GM12878 (cell line): ENCODE results near the gene HSF5. TPM values are rescaled to one million over a fixed set of nuclear protein-coding genes. Genes with fewer than 3 reads are reported as not detected.

Source experiments
- ATAC-seq: fragments of 200-7000 bp; cut with Tn5 transposase; 3 replicates; pipeline ENCODE4 v1.9.1; 2020; ENCODE audit warnings: mild to moderate bottlenecking, moderate library complexity
- BruUV-seq: library from RNA; stranded (reverse); fragments of 400-500 nt; replicated peaks from 2 replicates; lab custom pipeline; 2021; lab: Mats Ljungman, UMichigan
- CTCF ChIA-PET: fragments of 300-600 bp; sonication (Branson Sonifier 250); formaldehyde crosslinking; extraction: SDS; loops from one replicate; lab custom pipeline; 2021; ENCODE audit warnings: inconsistent platforms; lab: Yijun Ruan, JAX
- POLR2A ChIA-PET: fragments of 350-600 bp; formaldehyde crosslinking; extraction: SDS; loops from one replicate; lab custom pipeline; 2021; ENCODE audit warnings: inconsistent platforms; lab: Charles Lee
- RAD21 ChIA-PET: fragments of 300-600 bp; sonication (Branson Sonifier 250); formaldehyde crosslinking; loops from one replicate; lab custom pipeline; 2023; ENCODE audit warnings: antibody characterized with exemption; ENCODE audit not compliant: unreplicated experiment; lab: Charles Lee
- SMC1A ChIA-PET: fragments of 300-600 bp; sonication (Branson Sonifier 250); formaldehyde crosslinking; loops from one replicate; lab custom pipeline; 2023; ENCODE audit not compliant: unreplicated experiment, uncharacterized antibody; lab: Charles Lee
- DNase-seq: peaks from one replicate; pipeline ENCODE4 v3.0.0-alpha.2; 2011; ENCODE audit warnings: low read depth, low spot score
- FAIRE-seq: peaks from 3 replicates; lab custom pipeline; 2011; peaks lifted over from hg19 to GRCh38; lab: Jason Lieb, UNC
- H2AFZ ChIP-seq: 2 replicates; pipeline ENCODE4 v1.6.0; 2011; ENCODE audit warnings: low read depth, low read length, control low read depth; ENCODE audit not compliant: control insufficient read depth
- H3K27ac ChIP-seq: 2 replicates; pipeline ENCODE4 v1.5.1; 2011; ENCODE audit warnings: control low read depth; ENCODE audit not compliant: control insufficient read depth, insufficient read depth
- H3K27me3 ChIP-seq, 2 experiments: replicated peaks in 1 of 2; 2 replicates each; pipeline versions ENCODE4 v1.6.0 to v1.6.1; 2011; ENCODE audit warnings: low read length in 1 of 2; ENCODE audit not compliant: control insufficient read depth in 2 of 2, insufficient read depth in 2 of 2
- H3K36me3 ChIP-seq, 2 experiments: 2 replicates each; pipeline ENCODE4 v1.5.1; 2011; ENCODE audit warnings: low read length in 1 of 2; ENCODE audit not compliant: control insufficient read depth in 2 of 2, insufficient read depth in 2 of 2
- H3K4me1 ChIP-seq: 2 replicates; pipeline ENCODE4 v1.6.1; 2011; ENCODE audit warnings: mild to moderate bottlenecking, low read length, moderate library complexity, mixed read lengths; ENCODE audit not compliant: control insufficient read depth, insufficient read depth
- H3K4me2 ChIP-seq: 2 replicates; pipeline ENCODE4 v1.6.0; 2011; ENCODE audit warnings: control low read depth; ENCODE audit not compliant: control insufficient read depth, insufficient read depth
- H3K4me3 ChIP-seq: fragments of 200-600 bp; sonication (generic); 2 replicates; pipeline ENCODE4 v1.5.1; 2016
- H3K79me2 ChIP-seq: 2 replicates; pipeline ENCODE4 v1.6.0; 2011; ENCODE audit warnings: low read length; ENCODE audit not compliant: control insufficient read depth, insufficient read depth
- H3K9ac ChIP-seq: 2 replicates; pipeline ENCODE4 v1.8.0; 2011; ENCODE audit warnings: low read length, control low read depth, mixed read lengths; ENCODE audit not compliant: control insufficient read depth, insufficient read depth
- H3K9me3 ChIP-seq: replicated peaks from 3 replicates; pipeline ENCODE4 v1.5.1; 2011; ENCODE audit warnings: mild to moderate bottlenecking, low read length; ENCODE audit not compliant: control insufficient read depth, insufficient read depth
- H4K20me1 ChIP-seq: 2 replicates; pipeline ENCODE4 v1.6.0; 2011; ENCODE audit not compliant: control insufficient read depth, insufficient read depth
- BACH1 ChIP-seq: fragments of 450-650 bp; IDR thresholded peaks from 2 replicates; pipeline ENCODE4 v1.6.1; 2017; ENCODE audit warnings: mild to moderate bottlenecking, borderline replicate concordance
- NFXL1 ChIP-seq: fragments of 450-650 bp; IDR thresholded peaks from 2 replicates; pipeline ENCODE4 v1.6.1; 2017; ENCODE audit warnings: antibody characterized with exemption, mild to moderate bottlenecking, borderline replicate concordance
- RAD21 ChIP-seq: IDR thresholded peaks from 2 replicates; pipeline ENCODE4 v1.6.1; 2011; ENCODE audit warnings: mild to moderate bottlenecking, low read depth, low read length, moderate library complexity; ENCODE audit not compliant: insufficient read depth
- SREBF1 ChIP-seq: IDR thresholded peaks from 2 replicates; pipeline ENCODE4 v1.6.1; 2012; ENCODE audit warnings: mild to moderate bottlenecking, low read length
- TCF12 ChIP-seq: IDR thresholded peaks from 2 replicates; pipeline ENCODE4 v1.6.1; 2011; ENCODE audit warnings: low read depth, mild to moderate bottlenecking, low read length
- WGBS: methylation state at CpG from one replicate; pipeline ENCODE4 v1.1.6; 2016; ENCODE audit warnings: low lambda C conversion rate; ENCODE audit not compliant: insufficient replicate concordance, insufficient coverage; ENCODE audit errors: missing lambda C conversion rate; 5-methylcytosine and 5-hydroxymethylcytosine counted together
- in situ Hi-C: fragments of 300-500 bp; cut with MboI; formaldehyde crosslinking; loops from 9 replicates; pipeline ENCODE4 v1.14.3; 2018; ENCODE audit warnings: mixed read lengths
- intact Hi-C: fragments of 100-400 bp; cut with micrococcal nuclease; formaldehyde crosslinking; loops from one replicate; pipeline ENCODE4 v1.14.2; 2022; ENCODE audit not compliant: unreplicated experiment
- polyA plus RNA-seq, 11 experiments: library from polyadenylated mRNA; depleted of rRNA in 4 of 11; unstranded in 6 of 11; stranded (reverse) in 5 of 11; fragments of >200 nt; fragmentation: Nextera tagmentation in 4 of 11; fragmentation: Illumina TruSeq in 1 of 11; extraction: Ambion mirVana in 4 of 11; extraction: Trizol in 1 of 11; gene quantifications; 1 replicate in 1 of 11; 2 replicates in 10 of 11; pipeline versions ENCODE4 v1.2.1 to v1.2.3, GENCODE V29; 2011 to 2016; ENCODE audit warnings: inconsistent platforms in 2 of 11, missing spikeins in 2 of 11, low read depth in 1 of 11
- total RNA-seq, 4 experiments: library from RNA; depleted of rRNA in 3 of 4; stranded (reverse); fragments of >200 nt in 3 of 4; fragmentation: Illumina TruSeq in 1 of 4; extraction: Trizol in 1 of 4; gene quantifications; 2 replicates each; pipeline versions ENCODE4 v1.2.1 to v1.2.3, GENCODE V29; 2013 to 2021
- TF ChIP-seq, protein P1 (sequence below): fragments of 450-650 bp; IDR thresholded peaks from 2 replicates; pipeline ENCODE4 v1.6.1; 2016; ENCODE audit warnings: mild to moderate bottlenecking
- TF ChIP-seq, protein P2 (sequence below): fragments of 450-650 bp; formaldehyde crosslinking; IDR thresholded peaks from 2 replicates; pipeline ENCODE4 v1.4.0; 2020; ENCODE audit warnings: mild to moderate bottlenecking, moderate library complexity

Gene HSF5
- total and polyA plus RNA-seq, 10 of the 15 experiments (the other 5 are each of a cell fraction or from before 2014, with no cell fraction given), result 0.02 to 0.18 (median 0.06) TPM; not detected in 4

DNA sequence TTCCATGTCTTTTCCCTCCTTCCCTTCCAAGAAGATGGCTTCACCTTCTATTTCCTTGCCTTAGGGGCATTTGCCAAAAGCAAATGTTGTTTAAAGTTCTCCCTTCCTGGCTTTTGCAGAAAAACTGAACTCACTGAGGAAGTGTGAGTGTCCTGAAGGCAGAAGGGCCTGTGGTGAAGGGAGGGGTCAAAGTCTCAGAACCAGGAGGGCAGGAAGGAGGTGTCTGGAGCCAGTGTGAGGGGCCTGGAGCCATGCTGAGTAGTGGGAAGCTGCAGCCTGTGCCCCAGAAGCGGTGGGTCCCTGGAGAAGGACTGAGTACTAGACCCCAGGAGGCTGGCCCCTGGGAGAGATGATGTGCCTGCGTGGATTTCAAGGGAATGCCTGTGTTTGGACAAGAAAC, 112.4 kb downstream of the HSF5 start:
- H3K9ac ChIP-seq, result no peak overlapping the region
- in situ Hi-C loops, result no loop called here
- no peaks in the 10 kb centered on the region for H3K27me3 ChIP-seq
- no peak for DNase-seq
- no peak overlapping the region for H3K27ac ChIP-seq
- H3K79me2 ChIP-seq, result no peaks in the 10 kb centered on the region
- TF ChIP-seq, protein P1, sequence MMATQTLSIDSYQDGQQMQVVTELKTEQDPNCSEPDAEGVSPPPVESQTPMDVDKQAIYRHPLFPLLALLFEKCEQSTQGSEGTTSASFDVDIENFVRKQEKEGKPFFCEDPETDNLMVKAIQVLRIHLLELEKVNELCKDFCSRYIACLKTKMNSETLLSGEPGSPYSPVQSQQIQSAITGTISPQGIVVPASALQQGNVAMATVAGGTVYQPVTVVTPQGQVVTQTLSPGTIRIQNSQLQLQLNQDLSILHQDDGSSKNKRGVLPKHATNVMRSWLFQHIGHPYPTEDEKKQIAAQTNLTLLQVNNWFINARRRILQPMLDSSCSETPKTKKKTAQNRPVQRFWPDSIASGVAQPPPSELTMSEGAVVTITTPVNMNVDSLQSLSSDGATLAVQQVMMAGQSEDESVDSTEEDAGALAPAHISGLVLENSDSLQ, result no peak
- TF ChIP-seq TCF12 (no peak), NFXL1 (no peak), SREBF1 (no peak), BACH1 (no peak)
- 17% methylated on average over 2 of the region's 2 CpGs for WGBS
- no TSS peak for BruUV-seq
- intact Hi-C loops, result no loop called here
- FAIRE-seq, result no peak
- POLR2A ChIA-PET, result no interaction called here
- H4K20me1 ChIP-seq, result no peaks in the 10 kb centered on the region
- no peaks in the 10 kb centered on the region for H3K9me3 ChIP-seq
- no peak overlapping the region for H3K4me3 ChIP-seq
- RAD21 ChIA-PET, result interaction anchor here (1.1 to 1.4 kb wide), 4 partner anchors 13 to 58 kb away, joined by 3 to 4 read pairs (median 4); no protein-coding TSS in a partner anchor
- H3K4me1 ChIP-seq, result no peaks in the 10 kb centered on the region
- SMC1A ChIA-PET, result interaction anchor here (1.5 kb wide), 1 partner anchor 50 kb away, joined by 3 read pairs; no protein-coding TSS in a partner anchor
- no peak for ATAC-seq
- H3K36me3 ChIP-seq, result peaks cover 0 to 2% of the 10 kb centered on the region in 2 experiments; a peak in 2 of 4 replicates
- no peak overlapping the region for H2AFZ ChIP-seq
- no peak overlapping the region for H3K4me2 ChIP-seq
- CTCF ChIA-PET, result no interaction called here

DNA sequence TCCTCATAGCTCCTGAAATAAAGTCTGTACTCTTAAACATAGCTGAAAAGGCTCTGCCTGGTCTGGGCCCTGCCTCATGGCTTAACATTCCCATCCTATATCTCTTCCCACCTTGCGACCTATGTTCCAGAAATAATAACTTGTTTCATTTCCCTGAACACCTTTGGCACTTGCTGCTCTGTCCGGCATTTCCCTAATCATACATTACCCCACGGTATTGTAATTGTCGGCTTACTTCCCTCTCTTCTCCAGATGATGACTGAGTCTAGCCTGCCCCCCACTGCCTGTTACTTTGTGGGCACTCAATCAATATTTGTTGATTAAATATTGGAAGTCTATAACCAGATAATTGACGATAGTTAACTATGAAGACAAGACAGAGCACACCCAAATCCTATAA, 113.0 kb downstream of the HSF5 start:
- FAIRE-seq (no peak), ATAC-seq (no peak), DNase-seq (no peak)
- H3K27ac ChIP-seq, result no peak overlapping the region
- ChIA-PET RAD21 (no interaction called here), POLR2A (interaction anchor here (0.6 kb wide), 1 partner anchor 44 kb away, joined by 5 read pairs; no protein-coding TSS in a partner anchor), CTCF (interaction anchor here (0.7 to 1.0 kb wide), 2 partner anchors 25 to 58 kb away, joined by 3 read pairs; no protein-coding TSS in a partner anchor), SMC1A (interaction anchor here (1.4 to 1.6 kb wide), 2 partner anchors 40 to 51 kb away, joined by 3 read pairs; no protein-coding TSS in a partner anchor)
- H3K4me2 ChIP-seq, result no peak overlapping the region
- no peaks in the 10 kb centered on the region for H3K4me1 ChIP-seq
- no TSS peak for BruUV-seq
- H3K79me2 ChIP-seq, result no peaks in the 10 kb centered on the region
- H3K27me3 ChIP-seq, result no peaks in the 10 kb centered on the region
- intact Hi-C loops, result no loop called here
- in situ Hi-C loops, result no loop called here
- H3K9ac ChIP-seq, result no peak overlapping the region
- no peaks in the 10 kb centered on the region for H4K20me1 ChIP-seq
- TF ChIP-seq RAD21, result peak; percentile 41; the same call in 1 of the 2 replicates
- TF ChIP-seq, protein P2, sequence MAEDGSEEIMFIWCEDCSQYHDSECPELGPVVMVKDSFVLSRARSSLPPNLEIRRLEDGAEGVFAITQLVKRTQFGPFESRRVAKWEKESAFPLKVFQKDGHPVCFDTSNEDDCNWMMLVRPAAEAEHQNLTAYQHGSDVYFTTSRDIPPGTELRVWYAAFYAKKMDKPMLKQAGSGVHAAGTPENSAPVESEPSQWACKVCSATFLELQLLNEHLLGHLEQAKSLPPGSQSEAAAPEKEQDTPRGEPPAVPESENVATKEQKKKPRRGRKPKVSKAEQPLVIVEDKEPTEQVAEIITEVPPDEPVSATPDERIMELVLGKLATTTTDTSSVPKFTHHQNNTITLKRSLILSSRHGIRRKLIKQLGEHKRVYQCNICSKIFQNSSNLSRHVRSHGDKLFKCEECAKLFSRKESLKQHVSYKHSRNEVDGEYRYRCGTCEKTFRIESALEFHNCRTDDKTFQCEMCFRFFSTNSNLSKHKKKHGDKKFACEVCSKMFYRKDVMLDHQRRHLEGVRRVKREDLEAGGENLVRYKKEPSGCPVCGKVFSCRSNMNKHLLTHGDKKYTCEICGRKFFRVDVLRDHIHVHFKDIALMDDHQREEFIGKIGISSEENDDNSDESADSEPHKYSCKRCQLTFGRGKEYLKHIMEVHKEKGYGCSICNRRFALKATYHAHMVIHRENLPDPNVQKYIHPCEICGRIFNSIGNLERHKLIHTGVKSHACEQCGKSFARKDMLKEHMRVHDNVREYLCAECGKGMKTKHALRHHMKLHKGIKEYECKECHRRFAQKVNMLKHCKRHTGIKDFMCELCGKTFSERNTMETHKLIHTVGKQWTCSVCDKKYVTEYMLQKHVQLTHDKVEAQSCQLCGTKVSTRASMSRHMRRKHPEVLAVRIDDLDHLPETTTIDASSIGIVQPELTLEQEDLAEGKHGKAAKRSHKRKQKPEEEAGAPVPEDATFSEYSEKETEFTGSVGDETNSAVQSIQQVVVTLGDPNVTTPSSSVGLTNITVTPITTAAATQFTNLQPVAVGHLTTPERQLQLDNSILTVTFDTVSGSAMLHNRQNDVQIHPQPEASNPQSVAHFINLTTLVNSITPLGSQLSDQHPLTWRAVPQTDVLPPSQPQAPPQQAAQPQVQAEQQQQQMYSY (CRISPR knock-in tag), result no peak
- no peaks in the 10 kb centered on the region for H3K9me3 ChIP-seq
- H3K4me3 ChIP-seq, result no peak overlapping the region
- H2AFZ ChIP-seq, result no peak overlapping the region
- WGBS, result 63% methylated on average over 5 of the region's 5 CpGs
- H3K36me3 ChIP-seq, result peaks cover 0 to 4% of the 10 kb centered on the region in 2 experiments; a peak in 2 of 4 replicates
